ENCODE data around the gene TMEM100. TPM values are rescaled to one million over a fixed set of nuclear protein-coding genes. Genes with fewer than 3 reads are reported as not detected.

TMEM100 gene
- total RNA-seq, 1 experiment from 2014 or later: not detected

DNA sequence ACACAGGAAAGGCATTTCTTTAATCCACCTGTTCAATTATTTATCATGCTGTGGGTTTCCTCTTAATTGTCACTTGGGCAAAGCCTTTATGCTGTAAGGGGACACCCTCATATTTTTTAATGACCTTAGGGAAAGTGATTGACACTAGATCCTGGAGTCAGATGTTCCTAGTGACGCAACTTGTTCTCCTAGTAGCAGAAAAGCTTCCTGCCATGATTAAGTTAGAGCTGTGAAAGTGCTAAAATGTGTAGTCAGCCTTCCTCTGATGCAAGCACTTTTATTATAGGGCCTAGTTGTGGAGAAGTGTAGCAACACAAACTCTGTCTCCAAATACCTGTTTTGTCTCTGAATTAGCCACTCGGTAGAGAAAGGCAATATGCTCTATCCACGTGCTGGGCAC is 12.3 kb downstream of the TMEM100 start:
- H3K4me3 ChIP-seq (ENCODE audit: low read length): no peak overlapping the region
- no peaks in the 10 kb centered on the region for H3F3A ChIP-seq (ENCODE audit: low read length, unreplicated experiment)
- DNase-seq (no peak), ATAC-seq (no peak)
- H4K20me1 ChIP-seq (ENCODE audit: low read length): no peaks in the 10 kb centered on the region
- H3K4me1 ChIP-seq (ENCODE audit: insufficient read depth, low read length): peaks cover 28% of the 10 kb centered on the region
- ChIA-PET POLR2A (ENCODE audit: unreplicated experiment) (no interaction called here), CTCF (no interaction called here)
- no peak overlapping the region for H3K9ac ChIP-seq (ENCODE audit: low read length)
- H3K9me2 ChIP-seq (replicated peaks; ENCODE audit: low read length): no peaks in the 10 kb centered on the region
- H3K27ac ChIP-seq (ENCODE audit: low read length): no peak overlapping the region
- no peaks in the 10 kb centered on the region for H3K36me3 ChIP-seq (ENCODE audit: low read depth, low read length)
- peaks cover 28% of the 10 kb centered on the region for H3K27me3 ChIP-seq (ENCODE audit: low read length)
- BruUV-seq (replicated peaks): no TSS peak
- no peak overlapping the region for H3K4me2 ChIP-seq (ENCODE audit: low read length)
- no peak overlapping the region for H2AFZ ChIP-seq (ENCODE audit: low read length)
- intact Hi-C loops (cut with micrococcal nuclease): no loop called here
- H3K9me3 ChIP-seq (ENCODE audit: low read length): no peaks in the 10 kb centered on the region
- TF ChIP-seq, protein P1, sequence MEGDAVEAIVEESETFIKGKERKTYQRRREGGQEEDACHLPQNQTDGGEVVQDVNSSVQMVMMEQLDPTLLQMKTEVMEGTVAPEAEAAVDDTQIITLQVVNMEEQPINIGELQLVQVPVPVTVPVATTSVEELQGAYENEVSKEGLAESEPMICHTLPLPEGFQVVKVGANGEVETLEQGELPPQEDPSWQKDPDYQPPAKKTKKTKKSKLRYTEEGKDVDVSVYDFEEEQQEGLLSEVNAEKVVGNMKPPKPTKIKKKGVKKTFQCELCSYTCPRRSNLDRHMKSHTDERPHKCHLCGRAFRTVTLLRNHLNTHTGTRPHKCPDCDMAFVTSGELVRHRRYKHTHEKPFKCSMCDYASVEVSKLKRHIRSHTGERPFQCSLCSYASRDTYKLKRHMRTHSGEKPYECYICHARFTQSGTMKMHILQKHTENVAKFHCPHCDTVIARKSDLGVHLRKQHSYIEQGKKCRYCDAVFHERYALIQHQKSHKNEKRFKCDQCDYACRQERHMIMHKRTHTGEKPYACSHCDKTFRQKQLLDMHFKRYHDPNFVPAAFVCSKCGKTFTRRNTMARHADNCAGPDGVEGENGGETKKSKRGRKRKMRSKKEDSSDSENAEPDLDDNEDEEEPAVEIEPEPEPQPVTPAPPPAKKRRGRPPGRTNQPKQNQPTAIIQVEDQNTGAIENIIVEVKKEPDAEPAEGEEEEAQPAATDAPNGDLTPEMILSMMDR (conservative IDR thresholded peaks at IDR 0.05; ENCODE audit: low read depth, low read length): no peak
- TF ChIP-seq EZH2phosphoT487 (IDR thresholded peaks at IDR 0.05; ENCODE audit: borderline replicate concordance, low read length) (no peak), EZH2 (IDR thresholded peaks at IDR 0.05; ENCODE audit: low read length, unreplicated experiment) (no peak)
- H3K79me2 ChIP-seq (ENCODE audit: low read length): no peaks in the 10 kb centered on the region

DNA sequence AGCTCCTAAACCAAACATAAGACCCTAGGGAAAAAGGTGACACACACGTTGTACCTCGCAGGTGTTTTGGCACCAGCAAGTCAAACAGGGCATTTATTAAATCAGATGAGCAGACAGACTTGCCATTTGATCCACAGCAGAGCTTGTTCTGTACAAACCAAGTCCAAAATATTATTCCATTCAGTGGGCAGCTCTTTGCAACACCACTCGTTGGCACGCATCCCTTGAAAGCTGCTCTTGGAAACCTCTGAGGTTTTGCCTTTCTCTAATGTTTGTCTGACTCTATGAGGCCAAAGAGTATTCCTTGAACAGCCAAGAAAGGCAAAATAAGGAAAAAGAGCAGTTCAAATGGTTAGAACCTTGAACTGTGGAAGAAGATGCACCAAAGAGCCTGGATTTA is 12.7 kb downstream of the TMEM100 start:
- H3K36me3 ChIP-seq (ENCODE audit: low read depth, low read length): no peaks in the 10 kb centered on the region
- ATAC-seq: no peak
- H3K79me2 ChIP-seq (ENCODE audit: low read length): no peaks in the 10 kb centered on the region
- peaks cover 28% of the 10 kb centered on the region for H3K27me3 ChIP-seq (ENCODE audit: low read length)
- BruUV-seq (replicated peaks): no TSS peak
- no peaks in the 10 kb centered on the region for H3F3A ChIP-seq (ENCODE audit: low read length, unreplicated experiment)
- no peak overlapping the region for H3K4me3 ChIP-seq (ENCODE audit: low read length)
- H4K20me1 ChIP-seq (ENCODE audit: low read length): no peaks in the 10 kb centered on the region
- H3K4me1 ChIP-seq (ENCODE audit: insufficient read depth, low read length): peaks cover 29% of the 10 kb centered on the region
- TF ChIP-seq, protein P1 (conservative IDR thresholded peaks at IDR 0.05; ENCODE audit: low read depth, low read length): no peak
- TF ChIP-seq EZH2 (IDR thresholded peaks at IDR 0.05; ENCODE audit: low read length, unreplicated experiment): no peak
- H2AFZ ChIP-seq (ENCODE audit: low read length): no peak overlapping the region
- no peaks in the 10 kb centered on the region for H3K9me2 ChIP-seq (replicated peaks; ENCODE audit: low read length)
- H3K9me3 ChIP-seq (ENCODE audit: low read length): no peaks in the 10 kb centered on the region
- H3K4me2 ChIP-seq (ENCODE audit: low read length): no peak overlapping the region
- no peak for DNase-seq
- POLR2A ChIA-PET (ENCODE audit: unreplicated experiment): no interaction called here
- CTCF ChIA-PET: no interaction called here
- no peak overlapping the region for H3K27ac ChIP-seq (ENCODE audit: low read length)
- H3K9ac ChIP-seq (ENCODE audit: low read length): no peak overlapping the region
- intact Hi-C loops (cut with micrococcal nuclease): loop anchor here (5.0 kb wide), 1 partner anchor 42 kb away; the partner anchor contains the start of gene PCTP

DNA sequence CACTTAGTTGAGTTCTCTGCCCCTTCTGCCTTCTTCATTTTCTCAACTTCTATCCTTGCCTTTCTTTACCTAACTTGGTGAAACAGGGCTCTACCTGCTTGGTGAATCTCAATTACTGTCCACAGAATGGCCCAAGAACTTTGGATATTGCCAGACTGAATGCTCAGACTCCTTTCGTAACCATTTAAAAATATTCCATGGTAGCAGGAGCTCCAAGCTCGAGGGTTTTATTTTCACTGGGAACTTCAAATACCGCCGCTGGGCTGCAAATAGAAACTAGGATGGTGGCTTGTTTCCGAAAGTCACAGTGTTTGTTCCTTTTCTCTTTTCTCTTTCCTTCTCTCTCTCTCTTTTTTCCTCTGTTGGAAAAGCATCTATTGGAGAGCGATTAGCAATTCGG is 13.2 kb downstream of the TMEM100 start:
- Histone ChIP-seq H3F3A (ENCODE audit: low read length, unreplicated experiment) (no peaks in the 10 kb centered on the region), H3K27me3 (ENCODE audit: low read length) (peaks cover 28% of the 10 kb centered on the region), H3K27ac (ENCODE audit: low read length) (no peak overlapping the region), H3K36me3 (ENCODE audit: low read depth, low read length) (no peaks in the 10 kb centered on the region), H4K20me1 (ENCODE audit: low read length) (no peaks in the 10 kb centered on the region), H3K9me3 (ENCODE audit: low read length) (no peaks in the 10 kb centered on the region), H3K4me1 (ENCODE audit: insufficient read depth, low read length) (peaks cover 29% of the 10 kb centered on the region), H3K4me3 (ENCODE audit: low read length) (no peak overlapping the region), H3K4me2 (ENCODE audit: low read length) (no peak overlapping the region), H2AFZ (ENCODE audit: low read length) (no peak overlapping the region), H3K9ac (ENCODE audit: low read length) (no peak overlapping the region), H3K9me2 (replicated peaks; ENCODE audit: low read length) (no peaks in the 10 kb centered on the region), H3K79me2 (ENCODE audit: low read length) (no peaks in the 10 kb centered on the region)
- BruUV-seq (replicated peaks): no TSS peak
- intact Hi-C loops (cut with micrococcal nuclease): loop anchor here (5.0 kb wide), 1 partner anchor 43 kb away; the partner anchor contains the start of gene PCTP
- DNase-seq (no peak), ATAC-seq (no peak)
- TF ChIP-seq, protein P1 (conservative IDR thresholded peaks at IDR 0.05; ENCODE audit: low read depth, low read length): no peak
- TF ChIP-seq EZH2phosphoT487 (IDR thresholded peaks at IDR 0.05; ENCODE audit: borderline replicate concordance, low read length) (no peak), EZH2 (IDR thresholded peaks at IDR 0.05; ENCODE audit: low read length, unreplicated experiment) (no peak)
- ChIA-PET CTCF (no interaction called here), POLR2A (ENCODE audit: unreplicated experiment) (no interaction called here)

All from PC-3 (cell line).